ENCODE data around the gene ANKRD13C. TPM values are rescaled to one million over a fixed set of nuclear protein-coding genes. Genes with fewer than 3 reads are reported as not detected.
"Not testable (repeated sequence)": the region's sequence is repeated elsewhere in the genome, so short reads cannot be mapped to it uniquely, and the experiment has no call there.

The ANKRD13C gene
- total RNA-seq, 1 donor from 2014 or later: 21.9 TPM

DNA sequence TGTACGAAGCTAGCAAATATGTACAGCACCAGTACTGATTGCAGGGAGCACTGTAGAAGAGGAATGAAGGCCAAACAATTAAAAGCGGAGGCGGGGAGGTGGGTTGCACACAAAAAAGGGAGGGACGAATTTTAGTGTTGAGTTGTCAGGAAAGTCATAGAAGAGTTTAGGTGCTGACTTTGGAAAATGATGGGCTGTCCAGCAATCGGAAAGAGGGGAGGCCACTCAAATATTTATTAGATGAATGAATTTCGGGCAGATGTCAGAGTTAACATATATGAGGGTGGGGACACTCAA, 537 bp upstream of the ANKRD13C start:
- Mint-ChIP-seq H3K27ac (peak overlapping the region; percentile 97), H3K27me3 (no peaks in the 10 kb centered on the region), H3K9me3 (no peaks in the 10 kb centered on the region), H3K4me1 (ENCODE audit: unreplicated experiment) (peaks cover 19% of the 10 kb centered on the region), H3K36me3 (no peaks in the 10 kb centered on the region), H3K4me3 (peak overlapping the region; percentile 96)
- no peak for DNase-seq (ENCODE audit: extremely low spot score, unreplicated experiment)
- TF ChIP-seq, protein P1, sequence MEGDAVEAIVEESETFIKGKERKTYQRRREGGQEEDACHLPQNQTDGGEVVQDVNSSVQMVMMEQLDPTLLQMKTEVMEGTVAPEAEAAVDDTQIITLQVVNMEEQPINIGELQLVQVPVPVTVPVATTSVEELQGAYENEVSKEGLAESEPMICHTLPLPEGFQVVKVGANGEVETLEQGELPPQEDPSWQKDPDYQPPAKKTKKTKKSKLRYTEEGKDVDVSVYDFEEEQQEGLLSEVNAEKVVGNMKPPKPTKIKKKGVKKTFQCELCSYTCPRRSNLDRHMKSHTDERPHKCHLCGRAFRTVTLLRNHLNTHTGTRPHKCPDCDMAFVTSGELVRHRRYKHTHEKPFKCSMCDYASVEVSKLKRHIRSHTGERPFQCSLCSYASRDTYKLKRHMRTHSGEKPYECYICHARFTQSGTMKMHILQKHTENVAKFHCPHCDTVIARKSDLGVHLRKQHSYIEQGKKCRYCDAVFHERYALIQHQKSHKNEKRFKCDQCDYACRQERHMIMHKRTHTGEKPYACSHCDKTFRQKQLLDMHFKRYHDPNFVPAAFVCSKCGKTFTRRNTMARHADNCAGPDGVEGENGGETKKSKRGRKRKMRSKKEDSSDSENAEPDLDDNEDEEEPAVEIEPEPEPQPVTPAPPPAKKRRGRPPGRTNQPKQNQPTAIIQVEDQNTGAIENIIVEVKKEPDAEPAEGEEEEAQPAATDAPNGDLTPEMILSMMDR (conservative IDR thresholded peaks at IDR 0.05): no peak

DNA sequence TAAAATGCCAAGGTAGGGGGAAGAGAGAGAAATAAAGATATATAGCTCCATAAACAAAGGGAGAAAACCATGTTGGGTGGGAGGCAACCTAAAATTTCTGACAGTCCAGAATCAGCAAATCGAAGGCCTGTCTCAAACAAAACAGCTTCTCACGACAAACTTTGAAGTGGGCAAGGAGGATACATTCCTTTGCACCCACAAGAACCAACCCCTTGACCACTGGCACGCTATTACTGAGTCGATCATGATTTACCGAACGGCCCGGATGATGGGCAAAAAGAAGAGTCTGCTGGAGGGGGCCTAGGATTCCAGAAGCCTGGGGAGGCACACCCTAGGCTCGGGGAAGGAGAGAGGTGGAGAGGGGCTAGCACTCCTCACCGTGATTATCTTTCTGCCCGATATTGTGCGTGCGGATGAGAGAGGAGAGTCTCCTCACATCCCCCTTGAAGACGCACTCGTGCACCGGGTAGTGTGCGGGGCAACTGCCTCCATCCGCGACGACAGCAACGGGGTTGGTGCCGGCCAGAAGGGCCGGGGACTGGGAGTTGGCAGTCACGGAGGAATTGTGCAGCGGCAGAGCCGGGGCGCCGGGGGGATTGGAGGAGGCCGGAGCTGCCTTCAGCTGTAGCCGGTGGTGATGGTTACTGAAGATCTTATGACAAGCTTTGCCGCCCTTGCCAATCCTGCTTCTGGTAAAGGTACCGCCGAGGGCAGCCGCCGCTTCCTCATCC, 756 bp downstream of the ANKRD13C start:
- Mint-ChIP-seq H3K27me3 (no peaks in the 10 kb centered on the region), H3K27ac (peak overlapping the region; percentile 97), H3K4me3 (peak overlapping the region; percentile 96), H3K4me1 (ENCODE audit: unreplicated experiment) (peaks cover 20% of the 10 kb centered on the region), H3K9me3 (no peaks in the 10 kb centered on the region), H3K36me3 (no peaks in the 10 kb centered on the region)
- TF ChIP-seq, protein P1 (conservative IDR thresholded peaks at IDR 0.05): no peak
- no peak for DNase-seq (ENCODE audit: extremely low spot score, unreplicated experiment)

DNA sequence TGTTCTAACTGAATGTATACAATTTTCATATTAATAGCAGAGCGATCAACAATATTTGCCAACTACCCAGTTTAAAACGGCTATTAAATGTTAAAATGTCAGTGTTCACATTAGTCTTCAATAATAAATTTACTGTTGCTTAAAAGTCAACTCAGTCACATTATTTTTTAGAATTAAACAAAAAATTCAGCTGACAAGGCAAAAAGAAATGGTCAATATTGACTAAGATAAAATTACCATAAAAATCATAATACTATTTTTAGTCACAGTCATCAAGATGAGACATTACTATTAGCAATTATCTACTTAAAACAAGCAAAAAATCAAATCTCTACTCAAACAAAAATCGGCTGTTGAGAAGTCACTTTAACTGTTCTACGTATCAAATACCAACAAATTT, 1.5 kb downstream of the ANKRD13C start:
- no peaks in the 10 kb centered on the region for H3K36me3 Mint-ChIP-seq
- TF ChIP-seq, protein P1 (conservative IDR thresholded peaks at IDR 0.05): no peak
- H3K9me3 Mint-ChIP-seq: no peaks in the 10 kb centered on the region
- DNase-seq (ENCODE audit: extremely low spot score, unreplicated experiment): no peak
- H3K4me1 Mint-ChIP-seq (ENCODE audit: unreplicated experiment): peaks cover 20% of the 10 kb centered on the region
- peak overlapping the region; percentile 97 for H3K27ac Mint-ChIP-seq
- peak overlapping the region; percentile 96 for H3K4me3 Mint-ChIP-seq
- no peaks in the 10 kb centered on the region for H3K27me3 Mint-ChIP-seq

DNA sequence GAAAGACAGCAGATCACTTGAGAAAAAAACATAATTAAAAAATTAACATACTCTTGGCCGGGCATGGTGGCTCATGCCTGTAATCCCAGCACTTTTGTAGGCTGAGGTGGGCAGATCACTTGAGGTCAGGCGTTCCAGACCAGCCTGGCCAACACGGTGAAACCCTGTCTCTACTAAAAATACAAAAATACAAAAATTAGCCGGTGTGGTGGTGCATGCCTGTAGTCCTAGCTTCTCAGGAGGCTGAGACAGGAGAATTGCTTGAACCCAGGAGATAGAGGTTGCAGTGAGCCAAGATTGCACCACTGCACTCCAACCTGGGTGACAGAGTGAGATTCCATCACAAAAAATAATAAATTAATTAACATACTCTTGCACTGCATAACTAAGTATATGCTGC, 4.7 kb downstream of the ANKRD13C start:
- H3K4me1 Mint-ChIP-seq (ENCODE audit: unreplicated experiment): peaks cover 24% of the 10 kb centered on the region
- not testable (repeated sequence) for DNase-seq (ENCODE audit: extremely low spot score, unreplicated experiment); H3K4me3 Mint-ChIP-seq; H3K36me3 Mint-ChIP-seq; H3K27me3 Mint-ChIP-seq; H3K27ac Mint-ChIP-seq; H3K9me3 Mint-ChIP-seq

DNA sequence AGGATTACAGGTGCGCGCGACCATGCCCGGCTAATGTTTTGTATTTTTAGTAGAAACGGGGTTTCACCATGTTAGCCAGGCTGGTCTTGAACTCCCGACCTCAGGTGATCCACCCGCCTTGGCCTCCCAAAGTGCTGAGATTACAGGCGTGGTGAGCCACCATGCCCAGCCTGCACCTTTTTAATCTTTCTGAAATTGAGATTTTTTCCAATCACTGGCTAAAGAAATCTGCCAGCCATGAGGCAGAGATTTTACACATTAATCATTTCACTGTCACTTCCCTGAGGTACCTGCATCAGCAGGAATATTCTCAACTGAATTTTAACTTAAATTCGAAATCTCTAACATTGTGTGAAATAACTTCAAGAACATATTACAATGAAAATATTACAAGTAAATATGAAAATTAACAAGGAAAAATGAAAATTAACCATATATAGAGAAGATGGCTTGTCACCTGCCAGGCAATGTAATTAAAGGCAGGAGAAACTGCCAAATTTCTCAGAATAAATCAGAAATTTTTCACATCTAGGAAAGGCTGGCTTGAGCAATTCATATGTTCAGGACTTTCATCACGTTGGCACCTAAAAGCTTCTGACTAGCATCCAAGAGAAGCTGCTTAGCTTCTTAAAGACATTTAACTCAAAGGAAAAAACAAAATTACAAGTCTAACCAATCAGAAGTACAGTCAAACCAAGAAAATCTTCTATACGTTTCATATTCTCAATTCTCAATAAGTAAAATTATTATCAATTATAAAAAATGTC, 5.9 kb downstream of the ANKRD13C start:
- Mint-ChIP-seq H3K4me1 (ENCODE audit: unreplicated experiment) (peaks cover 21% of the 10 kb centered on the region), H3K27me3 (no peaks in the 10 kb centered on the region), H3K27ac (no peak overlapping the region), H3K36me3 (peaks cover 7% of the 10 kb centered on the region), H3K9me3 (no peaks in the 10 kb centered on the region), H3K4me3 (no peak overlapping the region)
- TF ChIP-seq, protein P1 (conservative IDR thresholded peaks at IDR 0.05): no peak
- no peak for DNase-seq (ENCODE audit: extremely low spot score, unreplicated experiment)

DNA sequence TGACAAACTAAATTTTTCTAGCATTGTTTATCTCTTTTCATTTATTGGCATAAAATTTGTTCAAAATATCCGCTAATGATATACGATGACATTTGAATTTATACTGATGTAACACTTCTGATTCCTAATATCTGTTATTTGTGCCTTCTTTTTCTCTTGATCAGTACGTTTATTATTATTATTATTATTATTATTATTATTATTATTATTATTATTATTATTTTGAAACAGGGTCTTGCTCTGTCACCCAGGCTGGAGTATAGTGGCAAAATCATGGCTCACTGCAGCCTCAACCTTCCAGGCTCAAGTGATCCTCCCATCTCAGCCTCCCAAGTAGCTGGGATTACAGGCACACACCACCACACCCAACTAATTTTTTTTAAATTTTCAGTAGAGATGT, 14.9 kb downstream of the ANKRD13C start:
- not testable (repeated sequence) for H3K27me3 Mint-ChIP-seq; H3K9me3 Mint-ChIP-seq; DNase-seq (ENCODE audit: extremely low spot score, unreplicated experiment); H3K4me1 Mint-ChIP-seq (ENCODE audit: unreplicated experiment); H3K27ac Mint-ChIP-seq; H3K4me3 Mint-ChIP-seq
- peaks cover 16% of the 10 kb centered on the region for H3K36me3 Mint-ChIP-seq
